HG02610 (cell line): ENCODE results near the gene ERICH6B.
"Not testable (repeated sequence)": the region's sequence is repeated elsewhere in the genome, so short reads cannot be mapped to it uniquely, and the experiment has no call there.

Source experiments
- ATAC-seq: cut with Tn5 transposase; IDR thresholded peaks from one replicate; pipeline ENCODE4 v1.9.1; 2021; ENCODE audit warnings: mild to moderate bottlenecking, moderate library complexity; ENCODE audit not compliant: unreplicated experiment

ERICH6B gene

DNA sequence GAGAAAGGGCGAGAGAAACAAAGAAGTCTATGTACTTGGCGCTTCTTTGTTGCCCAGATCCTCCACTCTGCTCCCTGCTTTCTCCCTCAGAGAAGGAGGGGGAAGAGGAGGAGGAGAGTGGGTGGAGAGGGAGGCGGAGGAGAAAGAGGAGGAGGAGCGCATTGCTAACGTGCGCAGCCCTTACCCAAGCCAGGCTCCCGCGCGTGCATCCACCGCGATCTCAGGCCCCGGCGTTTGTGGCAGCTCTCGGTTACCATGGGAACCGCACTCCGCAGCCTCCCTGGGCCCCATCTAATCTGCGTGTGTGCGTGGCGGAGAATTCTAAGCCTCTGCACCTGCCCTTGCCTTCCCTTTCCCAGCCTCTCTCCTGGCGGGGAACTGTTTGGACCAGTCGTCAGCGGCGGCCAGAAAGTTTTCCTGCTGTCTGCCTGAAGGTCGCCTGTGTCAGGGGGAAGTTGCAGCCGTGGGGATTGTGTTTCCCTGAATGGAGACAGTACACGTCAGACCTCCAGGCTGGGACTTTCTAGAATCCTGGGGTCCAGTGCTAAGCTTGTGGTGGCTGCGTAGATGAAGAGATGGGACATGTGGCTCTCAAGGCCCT, at the start of gene ERICH6B:
Gene ERICH6B, minus strand, starts transcription at position 239 of the 601 bp plus-strand sequence. CDS start 18,734 bp downstream, outside the sequence.
- no peak for ATAC-seq

DNA sequence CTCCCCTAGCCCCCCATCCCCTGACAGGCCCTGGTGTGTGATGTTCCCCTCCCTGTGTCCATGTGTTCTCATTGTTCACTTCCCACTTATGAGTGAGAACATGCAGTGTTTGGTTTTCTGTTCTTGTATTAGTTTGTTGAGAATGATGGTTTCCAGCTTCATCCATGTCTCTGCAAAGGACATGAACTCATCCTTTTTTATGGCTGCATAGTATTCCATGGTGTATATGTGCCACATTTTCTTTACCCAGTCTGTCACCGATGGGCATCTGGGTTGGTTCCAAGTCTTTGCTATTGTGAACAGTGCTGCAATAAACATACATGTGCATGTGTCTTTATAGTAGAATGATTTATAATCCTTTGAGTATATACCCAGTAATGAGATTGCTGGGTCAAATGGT, 47.4 kb upstream of the ERICH6B start:
- not testable (repeated sequence) for ATAC-seq

DNA sequence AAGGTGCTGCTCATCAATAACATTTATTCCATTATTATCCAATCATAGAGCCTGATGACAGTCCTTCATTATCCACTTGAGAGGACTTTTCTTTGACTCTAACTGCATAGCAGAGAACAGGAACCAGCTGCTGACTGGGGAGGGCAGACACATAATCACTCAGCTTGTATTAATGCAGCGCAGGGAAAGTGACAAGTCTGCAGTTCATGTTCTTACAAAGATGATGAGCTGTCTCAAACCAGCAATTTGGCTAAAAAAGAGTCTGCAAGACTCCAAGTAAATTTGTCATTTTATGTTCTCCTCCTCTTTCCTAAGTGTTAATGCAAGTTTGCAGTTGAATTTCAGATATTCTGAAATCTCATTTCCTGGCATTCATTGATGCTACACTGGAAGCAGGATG, 46.6 kb upstream of the ERICH6B start:
- no peak for ATAC-seq

DNA sequence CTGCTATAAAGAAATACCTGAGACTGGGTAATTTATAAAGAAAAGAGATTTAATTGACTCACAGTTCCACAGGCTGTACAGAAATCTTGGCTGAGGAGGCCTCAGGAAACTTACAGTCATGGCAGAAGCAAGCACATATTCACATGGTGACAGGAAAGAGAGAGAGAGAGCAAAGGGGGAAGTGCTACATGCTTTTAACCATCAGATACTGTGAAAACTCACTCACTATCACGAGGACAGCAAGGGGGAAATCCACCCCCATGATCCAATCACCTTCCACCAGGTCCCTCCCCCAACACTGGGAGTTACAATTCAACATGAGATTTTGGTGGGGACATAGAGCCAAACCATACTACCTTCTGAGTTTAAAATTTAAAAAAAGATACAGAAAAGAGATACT, 44.9 kb upstream of the ERICH6B start:
- not testable (repeated sequence) for ATAC-seq

DNA sequence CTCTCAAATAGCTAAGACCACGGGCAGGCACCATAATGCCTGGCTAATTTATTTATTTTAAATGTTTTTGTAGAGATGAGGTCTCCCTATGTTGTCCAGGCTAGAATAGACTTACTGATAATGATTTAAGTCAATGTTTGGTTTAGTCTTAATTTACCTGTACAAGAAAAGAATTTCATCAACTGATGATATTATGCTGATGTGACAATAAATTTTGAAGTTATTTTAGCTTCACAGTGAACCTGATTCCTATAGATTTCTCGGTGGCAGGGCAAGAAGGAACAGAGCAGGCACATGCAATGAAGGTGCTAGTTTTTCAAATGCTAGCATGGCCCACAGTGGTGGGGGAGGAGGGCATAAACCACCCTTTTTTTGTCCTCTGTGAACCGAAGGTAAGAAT, 44.0 kb upstream of the ERICH6B start:
- ATAC-seq, result no peak

DNA sequence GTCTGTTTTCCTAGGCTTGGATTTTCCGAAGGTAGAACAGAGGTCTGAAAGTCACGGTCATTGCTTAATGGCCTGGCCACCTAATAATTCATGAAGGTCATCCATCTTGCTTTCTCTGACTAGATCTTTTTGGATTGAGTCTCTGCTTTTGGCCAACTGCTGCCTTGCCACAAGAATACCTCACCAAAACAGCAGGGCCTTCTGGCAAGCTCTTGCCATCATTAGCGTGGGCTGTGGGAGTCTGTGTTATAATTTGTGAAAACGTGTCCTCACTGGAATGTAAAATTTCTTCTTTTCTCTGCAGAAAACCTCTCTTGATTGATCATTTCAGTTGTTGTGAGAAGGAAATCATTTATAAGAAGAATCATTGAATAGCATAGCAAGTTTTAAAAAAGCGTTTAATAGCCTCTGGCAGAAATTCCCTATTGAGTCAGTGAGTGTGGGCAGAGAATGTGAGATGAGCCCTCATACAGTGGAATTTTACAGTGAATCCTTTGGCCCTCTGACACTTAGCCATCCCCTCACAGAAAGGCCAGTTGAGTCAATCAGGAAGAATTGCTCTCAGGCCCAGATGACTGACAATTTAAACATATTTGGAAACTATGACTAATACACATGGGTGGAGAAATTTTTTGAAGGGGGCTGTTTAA, 43.2 kb upstream of the ERICH6B start:
- ATAC-seq, result no peak

DNA sequence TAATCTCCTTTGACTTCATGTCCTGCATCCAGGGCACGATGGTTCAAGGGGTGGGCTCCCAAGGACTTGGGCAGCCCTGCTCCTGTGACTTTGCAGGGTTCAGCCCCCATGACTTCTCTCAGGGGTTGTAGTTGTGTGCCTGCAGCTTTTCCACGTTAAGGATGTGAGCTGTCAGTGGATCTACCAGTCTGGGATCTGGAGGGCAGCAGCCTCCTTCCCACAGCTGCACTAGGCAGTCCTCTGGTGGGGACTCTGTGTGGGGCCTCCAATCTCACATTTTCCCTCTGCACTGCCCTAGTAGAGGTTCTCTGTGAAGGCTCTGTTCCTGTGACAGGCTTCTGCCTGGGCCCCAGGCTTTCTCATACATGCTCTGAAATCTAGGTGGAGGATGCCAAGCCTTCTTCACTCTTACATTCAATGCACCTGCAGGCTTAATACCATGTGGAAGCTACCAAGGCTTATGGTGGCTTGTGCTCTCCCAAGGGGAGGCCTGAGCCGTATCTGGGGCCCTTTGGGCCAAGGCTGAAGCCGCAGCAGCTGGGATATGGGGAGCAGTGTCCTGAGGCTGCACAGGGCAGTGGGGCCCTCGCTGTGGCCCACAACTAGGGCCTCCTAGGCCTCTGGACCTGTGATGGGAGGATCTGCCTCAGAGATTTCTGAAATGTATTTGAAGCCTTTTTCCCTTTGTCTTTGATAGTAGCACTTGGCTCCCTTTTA, 39.3 kb upstream of the ERICH6B start:
- ATAC-seq, result no peak

DNA sequence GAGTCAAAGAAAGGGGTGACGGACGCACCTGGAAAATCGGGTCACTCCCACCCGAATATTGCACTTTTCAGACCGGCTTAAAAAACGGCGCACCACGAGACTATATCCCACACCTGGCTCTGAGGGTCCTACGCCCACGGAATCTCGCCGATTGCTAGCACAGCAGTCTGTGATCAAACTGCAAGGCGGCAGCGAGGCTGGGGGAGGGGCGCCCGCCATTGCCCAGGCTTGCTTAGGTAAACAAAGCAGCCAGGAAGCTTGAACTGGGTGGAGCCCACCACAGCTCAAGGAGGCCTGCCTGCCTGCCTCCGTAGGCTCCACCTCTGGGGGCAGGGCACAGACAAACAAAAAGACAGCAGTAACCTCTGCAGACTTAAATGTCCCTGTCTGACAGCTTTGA, 29.7 kb upstream of the ERICH6B start:
- ATAC-seq, result not testable (repeated sequence)

DNA sequence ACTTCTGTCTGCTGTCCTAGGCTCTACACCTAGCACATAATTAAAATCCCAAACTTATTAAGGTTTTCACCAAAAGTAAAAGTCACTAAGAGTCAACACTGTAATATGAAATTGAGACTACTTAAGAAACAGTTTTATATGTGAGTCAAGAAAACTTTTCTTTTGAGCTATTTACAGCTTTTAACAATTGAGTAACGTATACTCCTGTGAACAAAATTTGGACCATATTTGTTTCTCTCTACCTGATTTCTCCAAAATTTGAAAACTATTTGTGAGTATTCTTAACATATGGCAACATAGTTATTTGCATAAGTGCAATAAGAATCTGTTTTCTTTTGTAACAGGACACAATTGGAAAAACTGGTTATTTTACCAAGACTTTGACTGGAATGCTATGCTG, 26.6 kb upstream of the ERICH6B start:
- not testable (repeated sequence) for ATAC-seq

DNA sequence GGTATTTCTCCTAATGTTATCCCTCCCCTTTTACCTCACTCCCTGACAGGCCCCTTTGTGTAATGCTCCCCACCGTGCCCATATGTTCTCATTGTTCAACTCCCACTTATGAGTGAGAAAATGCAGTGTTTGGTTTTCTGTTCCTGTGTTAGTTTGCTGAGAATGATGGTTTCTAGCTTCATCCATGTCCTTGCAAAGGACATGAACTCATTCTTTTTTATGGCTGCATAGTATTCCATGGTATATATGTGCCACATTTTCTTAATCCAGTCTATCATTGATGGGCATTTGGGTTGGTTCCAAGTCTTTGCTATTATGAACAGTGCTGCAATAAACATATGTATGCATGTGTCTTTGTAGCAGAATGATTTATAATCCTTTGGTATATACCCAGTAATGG, 19.8 kb upstream of the ERICH6B start:
- not testable (repeated sequence) for ATAC-seq

DNA sequence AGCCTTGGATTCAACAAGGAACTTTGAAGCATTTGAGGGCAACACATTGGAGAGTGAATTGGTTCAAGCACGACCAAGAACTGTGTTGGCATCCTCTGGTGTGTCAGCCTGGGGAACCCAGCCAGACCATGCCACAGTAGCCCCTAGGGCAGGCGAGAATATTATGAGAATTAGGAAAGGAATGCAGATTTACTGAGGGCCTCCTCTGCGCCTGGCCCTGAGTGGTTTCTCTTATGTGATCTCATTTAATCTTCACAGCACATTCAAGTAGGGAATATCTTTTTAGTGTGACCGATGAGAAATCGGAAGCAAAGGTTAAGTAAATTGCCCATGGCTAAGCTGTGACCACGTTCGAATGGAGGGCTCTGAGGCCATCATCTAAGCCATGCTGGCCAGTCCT, 15.3 kb upstream of the ERICH6B start:
- ATAC-seq, result no peak

DNA sequence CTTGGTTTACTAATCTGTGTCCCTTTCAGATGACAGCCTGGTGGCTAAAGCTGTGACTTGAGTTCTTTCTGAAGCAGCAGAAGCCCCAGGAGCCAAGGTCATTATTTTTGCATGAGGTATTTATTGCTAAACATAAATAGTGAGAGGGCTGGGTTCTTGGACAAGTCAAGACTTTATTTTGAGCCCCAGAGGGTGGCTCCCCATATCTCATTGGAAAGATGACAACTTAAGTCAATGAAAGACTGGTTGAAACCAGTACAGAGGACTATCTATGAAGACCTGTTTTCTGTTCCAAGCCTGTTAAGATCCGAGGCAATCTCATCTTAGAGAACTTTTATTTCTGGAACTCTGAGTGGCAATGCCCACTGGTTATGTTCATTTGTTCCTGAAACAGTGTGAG, 14.4 kb upstream of the ERICH6B start:
- ATAC-seq, result no peak

DNA sequence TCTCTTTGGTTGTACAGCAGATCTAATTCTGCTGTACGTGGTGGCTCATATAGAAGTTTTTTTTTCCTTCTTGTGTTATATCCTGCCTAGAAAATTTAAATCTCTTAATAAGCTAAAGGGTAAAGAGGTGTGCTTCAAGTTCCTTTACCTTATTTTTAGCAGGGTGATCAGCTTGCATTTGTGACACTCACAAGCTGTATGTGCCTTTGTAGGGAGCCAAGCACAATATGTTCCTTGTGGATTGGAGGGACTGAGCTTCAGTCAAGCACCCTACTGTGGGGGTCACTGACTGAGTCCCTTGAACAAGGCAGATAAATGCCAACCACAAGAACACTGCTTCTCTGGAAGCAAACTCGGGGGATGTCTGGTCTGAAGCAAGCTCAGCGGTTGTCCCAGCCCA, 12.6 kb upstream of the ERICH6B start:
- ATAC-seq, result no peak

DNA sequence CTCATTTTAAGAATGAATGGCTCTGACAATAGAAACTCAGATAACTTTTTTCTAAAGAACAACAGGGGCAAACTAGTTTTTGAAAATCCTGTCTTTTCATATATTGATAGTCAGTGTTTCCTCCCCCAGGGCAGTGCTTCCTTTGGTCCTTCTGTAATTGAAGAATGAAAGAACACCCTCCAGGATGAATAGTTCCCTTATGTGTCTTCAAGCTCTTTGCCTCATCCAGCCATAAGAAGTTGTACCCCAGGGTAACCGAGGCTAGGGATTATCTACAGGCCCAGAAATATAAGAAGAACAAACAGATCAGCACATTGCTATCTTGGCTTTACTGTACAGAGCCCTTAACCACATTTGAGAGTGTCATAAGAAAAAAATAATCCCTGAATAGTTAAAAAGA, 12.1 kb upstream of the ERICH6B start:
- ATAC-seq, result no peak

DNA sequence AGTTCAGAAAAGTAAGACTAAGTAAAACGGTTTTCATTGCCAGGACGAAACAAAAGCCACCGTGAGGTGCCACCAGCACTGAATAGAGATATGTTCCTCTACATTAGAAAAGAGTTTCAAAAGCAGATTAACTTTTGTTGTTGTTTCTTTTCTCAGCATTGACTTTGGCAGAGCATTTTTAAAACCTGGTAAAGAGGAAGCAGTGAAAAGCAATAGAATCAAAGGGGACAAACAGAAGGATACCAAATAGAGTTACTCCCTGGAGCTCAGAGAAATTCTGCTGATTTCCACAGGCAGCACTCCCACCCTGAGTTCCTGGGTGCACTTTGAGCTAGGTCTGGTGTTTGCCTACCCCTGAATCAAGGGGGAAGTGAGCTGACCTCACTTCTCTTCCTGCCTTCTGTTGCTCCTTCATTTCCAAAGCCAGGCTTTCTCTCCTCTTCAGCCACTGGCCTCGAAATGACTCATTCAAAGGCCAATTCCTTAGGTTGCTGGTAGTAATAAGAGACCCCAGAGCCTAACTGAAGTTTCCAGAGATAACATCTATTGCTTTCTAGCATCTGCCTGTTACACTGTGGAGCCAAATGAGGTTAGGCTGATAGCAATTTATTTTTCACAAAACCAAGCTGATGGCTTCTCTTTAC, 11.3 kb upstream of the ERICH6B start:
- ATAC-seq, result no peak

DNA sequence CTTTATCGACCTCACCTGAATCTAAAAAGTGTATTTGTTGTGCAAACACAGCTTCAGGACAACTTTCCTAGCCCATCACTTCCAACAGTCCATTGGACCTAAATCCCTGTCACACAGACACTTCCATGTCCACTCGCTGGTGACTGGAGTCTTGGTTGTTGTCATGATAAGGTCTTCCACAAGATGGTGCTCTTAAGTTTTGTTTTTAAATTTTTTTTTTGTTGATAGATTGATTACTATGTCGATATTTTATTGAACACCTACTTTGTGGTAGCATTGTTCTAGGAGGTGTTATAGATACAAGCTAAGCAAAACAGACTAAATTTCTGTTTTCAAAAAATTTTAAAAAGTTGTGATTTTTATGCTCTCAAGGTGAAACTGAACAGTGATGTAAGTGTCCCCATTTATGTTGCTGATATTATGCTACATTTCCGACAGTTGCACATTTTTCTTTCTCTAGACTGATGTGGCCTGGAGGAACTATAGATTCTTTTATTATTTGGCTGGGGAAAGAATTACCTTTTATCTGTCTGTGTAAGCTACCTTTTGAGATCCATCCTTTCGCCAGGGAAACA, 8.1 kb upstream of the ERICH6B start:
- ATAC-seq, result no peak

DNA sequence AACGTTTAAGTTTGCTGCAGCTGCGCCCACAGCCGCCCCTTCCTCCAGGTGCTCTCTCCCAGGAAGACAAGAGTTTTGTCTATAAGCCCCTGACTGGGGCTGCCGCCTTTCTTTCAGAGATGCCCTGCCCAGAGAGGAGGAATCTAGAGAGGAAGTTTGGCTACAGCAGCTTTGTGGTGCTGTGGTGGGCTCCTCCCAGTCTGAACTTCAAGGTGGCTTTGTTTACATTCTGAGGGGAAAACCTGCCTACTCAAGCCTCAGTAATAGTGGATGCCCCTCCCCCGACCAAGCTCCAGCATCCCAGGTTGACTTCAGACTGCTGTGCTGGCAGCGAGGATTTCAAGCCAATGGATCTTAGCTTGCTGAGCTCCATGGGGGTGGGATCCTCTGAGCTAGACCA, 6.4 kb upstream of the ERICH6B start:
- ATAC-seq, result no peak

DNA sequence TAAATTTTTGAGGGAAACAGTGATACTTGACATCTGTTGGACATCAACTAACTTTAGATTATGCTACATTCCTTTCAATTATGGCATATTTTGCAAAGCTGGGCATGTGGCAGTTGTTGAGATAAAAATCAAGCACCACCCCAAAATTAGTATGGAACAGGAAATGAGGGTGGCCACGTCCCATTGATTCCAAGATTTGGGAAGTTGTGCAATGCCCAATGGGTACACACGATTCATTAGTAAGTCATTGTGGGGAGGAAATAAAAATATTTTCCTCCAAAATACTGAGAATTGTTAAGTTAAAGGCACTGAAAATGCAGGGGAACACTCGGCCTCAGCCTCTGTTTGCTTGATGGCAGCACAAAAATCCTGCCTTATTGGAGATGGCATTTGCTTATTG, 7.6 kb downstream of the ERICH6B start:
- ATAC-seq, result no peak

DNA sequence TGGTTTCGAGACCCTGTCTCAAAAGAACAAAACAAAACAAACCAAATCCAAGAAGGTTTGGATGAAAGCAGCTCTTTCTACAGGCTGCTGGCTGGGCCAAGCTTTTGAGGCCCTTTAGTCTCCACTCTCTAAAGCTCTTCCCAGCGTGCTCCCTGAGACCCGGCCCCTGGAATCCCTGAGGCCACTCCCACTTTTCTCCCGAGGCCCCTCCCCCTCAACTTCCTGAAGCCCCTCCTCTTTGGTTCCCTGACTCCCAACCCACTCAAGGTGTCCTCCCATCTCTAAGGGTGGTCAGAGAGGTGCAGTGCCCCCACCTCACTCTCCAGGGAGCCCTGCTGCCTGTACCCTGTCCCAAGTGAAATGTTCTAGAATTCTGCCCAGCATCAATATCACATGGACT, 10.6 kb downstream of the ERICH6B start:
- ATAC-seq, result no peak

DNA sequence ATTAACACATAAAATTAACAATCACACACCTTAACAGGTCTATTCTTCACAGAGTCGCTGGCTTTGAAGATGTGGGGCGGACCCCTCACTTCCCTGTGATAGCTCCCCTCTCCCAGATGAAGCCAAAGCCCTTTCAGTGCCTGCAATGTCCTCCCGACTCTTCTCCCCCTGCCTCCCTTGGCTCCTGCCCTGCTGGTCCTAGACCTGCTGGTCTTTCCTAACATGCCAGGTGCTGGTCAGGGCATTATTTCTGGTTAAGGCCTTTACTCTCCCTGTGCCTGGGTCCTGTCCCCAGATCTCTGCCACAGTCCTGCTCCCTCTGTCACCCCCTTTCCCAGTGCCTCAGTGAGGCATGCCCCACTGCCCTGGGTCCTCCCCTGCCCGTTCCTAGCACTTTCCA, 12.2 kb downstream of the ERICH6B start:
- no peak for ATAC-seq
